ENCODE data around the gene C16orf90.

- TF ChIP-seq, protein P1, sequence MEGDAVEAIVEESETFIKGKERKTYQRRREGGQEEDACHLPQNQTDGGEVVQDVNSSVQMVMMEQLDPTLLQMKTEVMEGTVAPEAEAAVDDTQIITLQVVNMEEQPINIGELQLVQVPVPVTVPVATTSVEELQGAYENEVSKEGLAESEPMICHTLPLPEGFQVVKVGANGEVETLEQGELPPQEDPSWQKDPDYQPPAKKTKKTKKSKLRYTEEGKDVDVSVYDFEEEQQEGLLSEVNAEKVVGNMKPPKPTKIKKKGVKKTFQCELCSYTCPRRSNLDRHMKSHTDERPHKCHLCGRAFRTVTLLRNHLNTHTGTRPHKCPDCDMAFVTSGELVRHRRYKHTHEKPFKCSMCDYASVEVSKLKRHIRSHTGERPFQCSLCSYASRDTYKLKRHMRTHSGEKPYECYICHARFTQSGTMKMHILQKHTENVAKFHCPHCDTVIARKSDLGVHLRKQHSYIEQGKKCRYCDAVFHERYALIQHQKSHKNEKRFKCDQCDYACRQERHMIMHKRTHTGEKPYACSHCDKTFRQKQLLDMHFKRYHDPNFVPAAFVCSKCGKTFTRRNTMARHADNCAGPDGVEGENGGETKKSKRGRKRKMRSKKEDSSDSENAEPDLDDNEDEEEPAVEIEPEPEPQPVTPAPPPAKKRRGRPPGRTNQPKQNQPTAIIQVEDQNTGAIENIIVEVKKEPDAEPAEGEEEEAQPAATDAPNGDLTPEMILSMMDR (IDR thresholded peaks at IDR 0.05; ENCODE audit: low read length): no peak
- no peak for TF ChIP-seq EZH2phosphoT487 (IDR thresholded peaks at IDR 0.05; ENCODE audit: low read length)
Observed at GRCh38 chr16:3480901-3481695, 14.2 kb downstream of the C16orf90 start.

All from MM.1S (cell line).